ENCODE measurements around the gene RELA. TPM values are rescaled to one million over a fixed set of nuclear protein-coding genes. Genes with fewer than 3 reads are reported as not detected.
A peak's percentile ranks its signal among the peaks of the same experiment; 100 is the strongest.
"Not testable (repeated sequence)": the region's sequence is repeated elsewhere in the genome, so short reads cannot be mapped to it uniquely, and the experiment has no call there.

The RELA gene
- 10 to 100 TPM; 40.1 to 54.6 (median 40.9) TPM for total RNA-seq
- 30.6 TPM for polyA plus RNA-seq
- long read RNA-seq, donor 1, transcript RELA-202 (11 exons, 2,700 nt) = major isoform, 20 of 43 reads
- long read RNA-seq, donor 1, partial matches to known transcripts = 15 of 43 reads
- long read RNA-seq, donor 1, other reads (novel, unspliced or antisense) = 8 of 43 reads
- long read RNA-seq, donor 2, transcript RELA-202 (11 exons, 2,700 nt) = major isoform, 22 of 27 reads
- long read RNA-seq, donor 2, partial matches to known transcripts = 0 of 27 reads
- long read RNA-seq, donor 2, other reads (novel, unspliced or antisense) = 5 of 27 reads
- long read RNA-seq, donor 3, transcript RELA-202 (11 exons, 2,700 nt) = major isoform, 14 of 43 reads
- long read RNA-seq, donor 3, partial matches to known transcripts = 27 of 43 reads
- long read RNA-seq, donor 3, other reads (novel, unspliced or antisense) = 2 of 43 reads
- long read RNA-seq, donor 4, transcript RELA-202 (11 exons, 2,700 nt) = major isoform, 16 of 26 reads
- long read RNA-seq, donor 4, partial matches to known transcripts = 8 of 26 reads
- long read RNA-seq, donor 4, other reads (novel, unspliced or antisense) = 2 of 26 reads

GRCh38 chr11:65662799-65663638 lies at the start of gene RELA:
TSS of gene RELA (minus strand) at chr11:65662916. CDS start at chr11:65662832, 84 bp downstream.
- ATAC-seq = peak; percentile 87 to 89
- WGBS = under 1% methylated on average over 91 of the region's 91 CpGs
- H3K4me3 ChIP-seq (ENCODE audit: low read length) = peak within 1 kb of the TSS; percentile 85
- H3K27ac ChIP-seq (ENCODE audit: low read length) = peak within 1 kb of the TSS; percentile 97
- H3K27me3 ChIP-seq (ENCODE audit: control insufficient read depth, insufficient read depth) = no peaks in the 10 kb centered on the region
- no peaks in the 10 kb centered on the region for H3K9me3 ChIP-seq (ENCODE audit: control insufficient read depth, low read length)
- peak; percentile 96 to 98 (median 97) for DNase-seq
- peaks cover 7% of the 10 kb centered on the region for H3K4me1 ChIP-seq (ENCODE audit: control insufficient read depth, insufficient read depth, low read length)
- intact Hi-C loops (cut with DNase I) = no loop called here

GRCh38 chr11:65711785-65712632 lies 49.3 kb upstream of the RELA start, which contains the start of gene KAT5:
TSS of gene KAT5 (plus strand) at chr11:65712252. CDS start at chr11:65712268, 16 bp downstream.
- intact Hi-C loops (cut with DNase I) = loop anchor here in 3 of 4 donors (5.0 to 10.0 kb wide), 5 partner anchors 63 to 273 kb away; partner anchors contain the start of gene AP5B1 (in 1 of the 3)
- DNase-seq = peak; percentile 98 to 99 (median 99)
- H3K9me3 ChIP-seq (ENCODE audit: control insufficient read depth, low read length) = no peaks in the 10 kb centered on the region
- WGBS = under 1% methylated on average over 65 of the region's 65 CpGs
- peak; percentile 93 for ATAC-seq
- H3K27ac ChIP-seq (ENCODE audit: low read length) = peak within 1 kb of the TSS; percentile 96
- H3K4me3 ChIP-seq (ENCODE audit: low read length) = peak within 1 kb of the TSS; percentile 77
- H3K4me1 ChIP-seq (ENCODE audit: control insufficient read depth, insufficient read depth, low read length) = peaks cover 4% of the 10 kb centered on the region
- no peaks in the 10 kb centered on the region for H3K27me3 ChIP-seq (ENCODE audit: control insufficient read depth, insufficient read depth)

GRCh38 chr11:65710421-65710820 lies 47.7 kb upstream of the RELA start:
- ATAC-seq (no peak), DNase-seq (no peak)
- 80% methylated on average over 3 of the region's 3 CpGs for WGBS
- Histone ChIP-seq H3K4me1 (ENCODE audit: control insufficient read depth, insufficient read depth, low read length) (peaks cover 4% of the 10 kb centered on the region), H3K27ac (ENCODE audit: low read length) (no peak overlapping the region), H3K4me3 (ENCODE audit: low read length) (no peak overlapping the region), H3K27me3 (ENCODE audit: control insufficient read depth, insufficient read depth) (no peaks in the 10 kb centered on the region), H3K9me3 (ENCODE audit: control insufficient read depth, low read length) (no peaks in the 10 kb centered on the region)
- intact Hi-C loops (cut with DNase I) = loop anchor here in 3 of 4 donors (5.0 to 10.0 kb wide), 5 partner anchors 64 to 274 kb away; partner anchors contain the start of gene AP5B1 (in 1 of the 3)

- DNase-seq (no peak), ATAC-seq (no peak)
- H3K4me3 ChIP-seq (ENCODE audit: low read length) = no peak overlapping the region
- peaks cover 4% of the 10 kb centered on the region for H3K4me1 ChIP-seq (ENCODE audit: control insufficient read depth, insufficient read depth, low read length)
- no peak overlapping the region for H3K27ac ChIP-seq (ENCODE audit: low read length)
- WGBS = 45% methylated on average over 8 of the region's 8 CpGs
- intact Hi-C loops (cut with DNase I) = loop anchor here (5.0 to 10.0 kb wide), 6 partner anchors 65 to 278 kb away; partner anchors contain the start of gene AP5B1 (in 1 of the 4)
- no peaks in the 10 kb centered on the region for H3K9me3 ChIP-seq (ENCODE audit: control insufficient read depth, low read length)
- H3K27me3 ChIP-seq (ENCODE audit: control insufficient read depth, insufficient read depth) = no peaks in the 10 kb centered on the region
Measured at GRCh38 chr11:65709661-65710060, 46.9 kb upstream of the RELA start.

GRCh38 chr11:65708451-65708850 lies 45.7 kb upstream of the RELA start:
- peaks cover 4% of the 10 kb centered on the region for H3K4me1 ChIP-seq (ENCODE audit: control insufficient read depth, insufficient read depth, low read length)
- H3K4me3 ChIP-seq (ENCODE audit: low read length) = no peak overlapping the region
- DNase-seq (no peak), ATAC-seq (no peak)
- no peaks in the 10 kb centered on the region for H3K9me3 ChIP-seq (ENCODE audit: control insufficient read depth, low read length)
- no peak overlapping the region for H3K27ac ChIP-seq (ENCODE audit: low read length)
- intact Hi-C loops (cut with DNase I) = loop anchor here in 2 of 4 donors (5.0 to 10.0 kb wide), 2 partner anchors 276 to 279 kb away; no protein-coding TSS in a partner anchor
- H3K27me3 ChIP-seq (ENCODE audit: control insufficient read depth, insufficient read depth) = no peaks in the 10 kb centered on the region
- whole genome bisulfite sequencing = 80% methylated on average over 5 of the region's 5 CpGs

GRCh38 chr11:65707002-65707401 lies 44.3 kb upstream of the RELA start:
- intact Hi-C loops (cut with DNase I) = loop anchor here in 2 of 4 donors (2.0 to 10.0 kb wide), 3 partner anchors 112 to 280 kb away; no protein-coding TSS in a partner anchor
- not testable (repeated sequence) for H3K4me1 ChIP-seq (ENCODE audit: control insufficient read depth, insufficient read depth, low read length); H3K27ac ChIP-seq (ENCODE audit: low read length); H3K9me3 ChIP-seq (ENCODE audit: control insufficient read depth, low read length); ATAC-seq; DNase-seq; H3K4me3 ChIP-seq (ENCODE audit: low read length); H3K27me3 ChIP-seq (ENCODE audit: control insufficient read depth, insufficient read depth)
- WGBS = 80% methylated on average over 10 of the region's 12 CpGs

GRCh38 chr11:65706303-65706763 lies 43.6 kb upstream of the RELA start:
- intact Hi-C loops (cut with DNase I) = loop anchor here in 2 of 4 donors (2.0 to 10.0 kb wide), 3 partner anchors 112 to 281 kb away; no protein-coding TSS in a partner anchor
- H3K9me3 ChIP-seq (ENCODE audit: control insufficient read depth, low read length); ATAC-seq; H3K4me3 ChIP-seq (ENCODE audit: low read length); H3K4me1 ChIP-seq (ENCODE audit: control insufficient read depth, insufficient read depth, low read length); H3K27ac ChIP-seq (ENCODE audit: low read length); H3K27me3 ChIP-seq (ENCODE audit: control insufficient read depth, insufficient read depth): not testable (repeated sequence)
- WGBS = 10% methylated on average over 14 of the region's 14 CpGs
- DNase-seq = peak; percentile 77 to 92 (median 88)

GRCh38 chr11:65703846-65704245 lies 41.1 kb upstream of the RELA start:
- no peaks in the 10 kb centered on the region for H3K4me1 ChIP-seq (ENCODE audit: control insufficient read depth, insufficient read depth, low read length)
- H3K4me3 ChIP-seq (ENCODE audit: low read length) = no peak overlapping the region
- ATAC-seq = no peak
- no peak for DNase-seq
- H3K27ac ChIP-seq (ENCODE audit: low read length) = no peak overlapping the region
- H3K9me3 ChIP-seq (ENCODE audit: control insufficient read depth, low read length) = no peaks in the 10 kb centered on the region
- no peaks in the 10 kb centered on the region for H3K27me3 ChIP-seq (ENCODE audit: control insufficient read depth, insufficient read depth)
- 69% methylated on average over 4 of the region's 4 CpGs for WGBS
- intact Hi-C loops (cut with DNase I) = loop anchor here in 1 of 4 donors (10.0 kb wide), 1 partner anchor 281 kb away; no protein-coding TSS in a partner anchor

GRCh38 chr11:65701686-65702085 lies 39.0 kb upstream of the RELA start:
- 74% methylated on average over 1 of the region's 1 CpG for WGBS
- DNase-seq (no peak), ATAC-seq (no peak)
- Histone ChIP-seq H3K9me3 (ENCODE audit: control insufficient read depth, low read length) (no peaks in the 10 kb centered on the region), H3K4me1 (ENCODE audit: control insufficient read depth, insufficient read depth, low read length) (no peaks in the 10 kb centered on the region), H3K27ac (ENCODE audit: low read length) (no peak overlapping the region), H3K27me3 (ENCODE audit: control insufficient read depth, insufficient read depth) (no peaks in the 10 kb centered on the region), H3K4me3 (ENCODE audit: low read length) (no peak overlapping the region)
- intact Hi-C loops (cut with DNase I) = loop anchor here in 1 of 4 donors (10.0 kb wide), 1 partner anchor 283 kb away; no protein-coding TSS in a partner anchor
